Smooth muscle cell (in vitro differentiated cells): ENCODE results near the gene KRTAP12-2. TPM values are rescaled to one million over a fixed set of nuclear protein-coding genes. Genes with fewer than 3 reads are reported as not detected.

Source experiments
- DNase-seq: peaks from one replicate; lab custom pipeline; 2025; ENCODE audit not compliant: unreplicated experiment; lab: John Stamatoyannopoulos, UW
- H2AFZ ChIP-seq: fragments of 200-600 bp; sonication (generic); 2 replicates; pipeline ENCODE4 v1.6.0; 2016; ENCODE audit warnings: antibody characterized with exemption, low read depth, mild to moderate bottlenecking
- H3F3A ChIP-seq: fragments of 200-600 bp; sonication (generic); 2 replicates; pipeline ENCODE4 v1.6.0; 2017; ENCODE audit warnings: antibody characterized with exemption, low read depth
- H3K27ac ChIP-seq: fragments of 200-600 bp; sonication (generic); 2 replicates; pipeline ENCODE4 v1.5.1; 2016; ENCODE audit warnings: low read depth, mild to moderate bottlenecking
- H3K27me3 ChIP-seq: fragments of 200-600 bp; sonication (generic); 2 replicates; pipeline ENCODE4 v1.6.1; 2016; ENCODE audit warnings: low read depth, mild to moderate bottlenecking
- H3K36me3 ChIP-seq: fragments of 200-600 bp; sonication (generic); 2 replicates; pipeline ENCODE4 v1.5.1; 2016; ENCODE audit warnings: low read depth
- H3K4me1 ChIP-seq: fragments of 200-600 bp; sonication (generic); 2 replicates; pipeline ENCODE4 v1.5.1; 2016; ENCODE audit warnings: low read depth
- H3K4me2 ChIP-seq: fragments of 200-600 bp; sonication (generic); 2 replicates; pipeline ENCODE4 v1.6.0; 2016; ENCODE audit warnings: mild to moderate bottlenecking
- H3K4me3 ChIP-seq: fragments of 200-600 bp; sonication (generic); 2 replicates; pipeline ENCODE4 v1.5.1; 2016; ENCODE audit warnings: mild to moderate bottlenecking
- H3K79me2 ChIP-seq: fragments of 200-600 bp; sonication (generic); 2 replicates; pipeline ENCODE4 v1.6.0; 2016; ENCODE audit warnings: low read depth, mild to moderate bottlenecking
- H3K9ac ChIP-seq: fragments of 200-600 bp; sonication (generic); 2 replicates; pipeline ENCODE4 v1.6.0; 2016; ENCODE audit warnings: low read depth
- H3K9me3 ChIP-seq: fragments of 200-600 bp; sonication (generic); replicated peaks from 2 replicates; pipeline ENCODE4 v1.5.1; 2016; ENCODE audit warnings: low read depth
- H4K20me1 ChIP-seq: fragments of 200-600 bp; sonication (generic); 2 replicates; pipeline ENCODE4 v1.6.0; 2016; ENCODE audit warnings: low read depth
- WGBS: methylation state at CpG from one replicate; pipeline ENCODE4 v1.1.7; 2016; ENCODE audit warnings: low lambda C conversion rate; 5-methylcytosine and 5-hydroxymethylcytosine counted together
- polyA plus RNA-seq: library from polyadenylated mRNA; unstranded; fragments of >200 nt; fragmentation: Nextera tagmentation; extraction: Ambion mirVana; gene quantifications from 2 replicates; pipeline ENCODE4 v1.2.1, GENCODE V29; 2016
- total RNA-seq: library from RNA; depleted of rRNA; stranded (reverse); fragments of >200 nt; gene quantifications from 2 replicates; pipeline ENCODE4 v1.2.3, GENCODE V29; 2014
- TF ChIP-seq, protein P1 (sequence below): fragments of 200-600 bp; sonication (generic); IDR thresholded peaks from 2 replicates; pipeline ENCODE4 v1.5.1; 2017; ENCODE audit warnings: borderline replicate concordance, mild to moderate bottlenecking, antibody characterized with exemption; ENCODE audit not compliant: insufficient read depth, poor library complexity, severe bottlenecking

Gene KRTAP12-2
- total and polyA plus RNA-seq, 2 experiments from 2014 or later, result not detected

DNA sequence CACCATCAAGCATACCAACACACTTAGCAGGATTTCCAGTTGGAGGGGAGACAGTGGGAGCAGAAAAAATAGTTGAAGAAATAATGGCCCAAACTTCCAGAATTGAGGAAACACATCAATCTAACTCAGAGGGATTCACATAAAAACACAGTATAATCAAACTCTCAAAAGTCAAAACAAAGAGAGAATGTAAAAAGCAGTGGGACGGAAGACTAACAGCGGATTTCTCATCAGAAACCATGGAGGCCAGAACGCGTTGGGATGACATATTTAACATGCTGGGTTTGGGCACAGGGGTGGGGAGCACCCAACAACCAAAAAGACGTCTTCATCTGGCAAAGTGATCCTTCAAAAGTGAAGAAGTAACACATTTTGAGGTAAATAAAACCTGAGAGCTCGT, 46.8 kb downstream of the KRTAP12-2 start:
- H2AFZ ChIP-seq, result no peak overlapping the region
- 87% methylated on average over 6 of the region's 6 CpGs for WGBS
- H3K9me3 ChIP-seq, result no peaks in the 10 kb centered on the region
- no peak overlapping the region for H3K4me3 ChIP-seq
- H3F3A ChIP-seq, result no peaks in the 10 kb centered on the region
- H3K4me2 ChIP-seq, result no peak overlapping the region
- H3K79me2 ChIP-seq, result no peaks in the 10 kb centered on the region
- H3K27me3 ChIP-seq, result no peaks in the 10 kb centered on the region
- H4K20me1 ChIP-seq, result no peaks in the 10 kb centered on the region
- H3K27ac ChIP-seq, result no peak overlapping the region
- TF ChIP-seq, protein P1, sequence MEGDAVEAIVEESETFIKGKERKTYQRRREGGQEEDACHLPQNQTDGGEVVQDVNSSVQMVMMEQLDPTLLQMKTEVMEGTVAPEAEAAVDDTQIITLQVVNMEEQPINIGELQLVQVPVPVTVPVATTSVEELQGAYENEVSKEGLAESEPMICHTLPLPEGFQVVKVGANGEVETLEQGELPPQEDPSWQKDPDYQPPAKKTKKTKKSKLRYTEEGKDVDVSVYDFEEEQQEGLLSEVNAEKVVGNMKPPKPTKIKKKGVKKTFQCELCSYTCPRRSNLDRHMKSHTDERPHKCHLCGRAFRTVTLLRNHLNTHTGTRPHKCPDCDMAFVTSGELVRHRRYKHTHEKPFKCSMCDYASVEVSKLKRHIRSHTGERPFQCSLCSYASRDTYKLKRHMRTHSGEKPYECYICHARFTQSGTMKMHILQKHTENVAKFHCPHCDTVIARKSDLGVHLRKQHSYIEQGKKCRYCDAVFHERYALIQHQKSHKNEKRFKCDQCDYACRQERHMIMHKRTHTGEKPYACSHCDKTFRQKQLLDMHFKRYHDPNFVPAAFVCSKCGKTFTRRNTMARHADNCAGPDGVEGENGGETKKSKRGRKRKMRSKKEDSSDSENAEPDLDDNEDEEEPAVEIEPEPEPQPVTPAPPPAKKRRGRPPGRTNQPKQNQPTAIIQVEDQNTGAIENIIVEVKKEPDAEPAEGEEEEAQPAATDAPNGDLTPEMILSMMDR, result no peak
- H3K9ac ChIP-seq, result no peak overlapping the region
- H3K4me1 ChIP-seq, result no peaks in the 10 kb centered on the region
- no peaks in the 10 kb centered on the region for H3K36me3 ChIP-seq
- no peak for DNase-seq

DNA sequence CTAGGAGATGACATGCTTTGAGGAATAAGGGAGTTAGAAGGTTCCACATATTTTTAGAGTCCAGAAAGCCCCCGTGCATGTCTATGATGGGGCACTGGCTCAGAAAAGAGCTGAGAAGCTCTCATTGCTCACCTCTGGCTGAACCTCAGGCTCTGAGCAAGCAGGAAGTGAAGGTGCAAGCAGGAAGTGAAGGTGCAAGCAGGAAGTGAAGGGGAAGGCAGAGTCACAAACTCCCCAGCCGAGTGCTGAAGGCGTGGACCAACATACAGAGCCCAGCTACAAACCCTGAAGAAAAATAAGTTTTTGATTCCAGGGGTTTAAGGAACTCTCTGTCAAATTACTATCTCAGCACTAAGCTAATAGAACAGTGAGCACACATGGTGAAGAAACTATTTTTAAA, 47.8 kb downstream of the KRTAP12-2 start:
- Histone ChIP-seq H4K20me1 (no peaks in the 10 kb centered on the region), H3K4me1 (no peaks in the 10 kb centered on the region), H3K4me3 (no peak overlapping the region), H3K36me3 (no peaks in the 10 kb centered on the region), H3K79me2 (no peaks in the 10 kb centered on the region), H2AFZ (no peak overlapping the region), H3K9me3 (no peaks in the 10 kb centered on the region), H3K4me2 (no peak overlapping the region), H3K27me3 (no peaks in the 10 kb centered on the region), H3K27ac (no peak overlapping the region), H3F3A (no peaks in the 10 kb centered on the region), H3K9ac (no peak overlapping the region)
- TF ChIP-seq, protein P1, result no peak
- 93% methylated on average over 3 of the region's 3 CpGs for WGBS
- no peak for DNase-seq

DNA sequence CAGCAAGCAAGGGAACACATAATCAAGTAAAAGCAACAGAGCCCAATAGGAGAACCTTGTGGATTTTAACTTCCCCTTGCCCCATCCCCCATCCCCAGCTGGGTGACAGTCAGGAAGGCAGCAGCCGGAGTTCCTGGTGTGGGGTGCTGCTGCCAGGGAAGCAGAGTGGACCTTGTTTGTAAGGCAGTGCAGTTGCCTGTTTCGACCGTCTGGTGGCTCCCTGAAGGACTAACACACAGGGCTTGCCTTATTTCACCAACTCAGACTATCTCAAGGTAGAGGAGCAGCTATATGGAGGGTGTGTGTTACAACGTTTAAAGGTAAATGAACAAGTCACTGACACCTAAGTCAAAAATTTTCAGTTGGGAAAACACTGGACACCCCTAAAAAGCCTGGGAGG, 48.2 kb downstream of the KRTAP12-2 start:
- no peaks in the 10 kb centered on the region for H3K79me2 ChIP-seq
- TF ChIP-seq, protein P1, result no peak
- no peaks in the 10 kb centered on the region for H3K36me3 ChIP-seq
- no peak overlapping the region for H3K4me2 ChIP-seq
- no peak overlapping the region for H2AFZ ChIP-seq
- no peak overlapping the region for H3K4me3 ChIP-seq
- no peak overlapping the region for H3K27ac ChIP-seq
- H3F3A ChIP-seq, result no peaks in the 10 kb centered on the region
- DNase-seq, result no peak
- H3K9me3 ChIP-seq, result no peaks in the 10 kb centered on the region
- no peaks in the 10 kb centered on the region for H3K27me3 ChIP-seq
- no peaks in the 10 kb centered on the region for H3K4me1 ChIP-seq
- no peaks in the 10 kb centered on the region for H4K20me1 ChIP-seq
- 62% methylated on average over 4 of the region's 4 CpGs for WGBS
- H3K9ac ChIP-seq, result no peak overlapping the region

DNA sequence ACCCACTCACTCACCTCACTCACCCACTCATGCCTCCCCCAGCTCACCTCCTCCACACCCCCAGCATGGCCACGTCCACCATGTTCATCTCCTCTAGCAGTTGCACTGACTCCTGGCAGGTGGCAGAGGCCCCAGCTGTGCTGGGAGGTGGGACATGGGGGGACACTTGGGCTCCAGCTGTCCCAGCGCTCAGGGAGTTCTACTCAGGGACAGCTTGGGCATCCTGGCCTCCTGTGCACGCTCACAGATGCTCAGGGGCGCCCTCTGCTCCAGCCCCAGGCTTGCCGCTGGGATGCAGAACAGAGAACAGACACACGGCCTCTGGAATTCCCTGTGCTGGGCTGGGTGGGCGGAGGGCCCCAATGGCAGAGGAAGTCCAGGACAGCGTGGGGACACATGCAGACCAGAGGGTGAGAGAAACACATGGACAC, 49.6 kb downstream of the KRTAP12-2 start:
- Histone ChIP-seq H3K4me2 (no peak overlapping the region), H3F3A (no peaks in the 10 kb centered on the region), H3K79me2 (no peaks in the 10 kb centered on the region), H3K4me3 (no peak overlapping the region), H3K36me3 (no peaks in the 10 kb centered on the region), H3K4me1 (no peaks in the 10 kb centered on the region), H4K20me1 (no peaks in the 10 kb centered on the region), H3K9ac (no peak overlapping the region), H3K27me3 (no peaks in the 10 kb centered on the region), H3K9me3 (no peaks in the 10 kb centered on the region), H2AFZ (no peak overlapping the region), H3K27ac (no peak overlapping the region)
- TF ChIP-seq, protein P1, result no peak
- DNase-seq, result no peak
- WGBS, result 60% methylated on average over 8 of the region's 8 CpGs
